ENCODE data around the gene ACSM2B. TPM values are rescaled to one million over a fixed set of nuclear protein-coding genes. Genes with fewer than 3 reads are reported as not detected.

ACSM2B gene
- total RNA-seq, 1 experiment from 2014 or later, result not detected

GRCh38 chr16:20515688-20516090 lies 60.5 kb downstream of the ACSM2B start:
- Histone ChIP-seq H3K27ac (ENCODE audit: low read depth, low read length) (no peak overlapping the region), H3K36me3 (ENCODE audit: control insufficient read depth in 1 of 2, insufficient read depth in 2 of 2, low read length in 2 of 2) (no peaks in the 10 kb centered on the region), H3K4me2 (ENCODE audit: low read length) (no peak overlapping the region), H4K20me1 (ENCODE audit: insufficient read depth) (no peaks in the 10 kb centered on the region), H3K4me1 (ENCODE audit: control insufficient read depth in 1 of 2, insufficient read depth in 2 of 2, low read length in 2 of 2) (no peaks in the 10 kb centered on the region), H2AFZ (ENCODE audit: low read depth, low read length, poor library complexity, severe bottlenecking) (no peak overlapping the region), H3K27me3 (ENCODE audit: insufficient read depth, low read length) (peaks cover 20% of the 10 kb centered on the region), H3K9ac (ENCODE audit: low read length) (no peak overlapping the region), H3K4me3 (replicated peaks in 1 of 2; ENCODE audit: low read depth in 1 of 2, low read length in 2 of 2) (no peak overlapping the region), H3K79me2 (ENCODE audit: insufficient read depth, low read length) (no peaks in the 10 kb centered on the region), H3K9me2 (ENCODE audit: insufficient read depth) (no peaks in the 10 kb centered on the region), H3K9me3 (ENCODE audit: control insufficient read depth in 1 of 2, insufficient read depth in 1 of 2, low read depth in 1 of 2, low read length in 2 of 2) (no peaks in the 10 kb centered on the region)
- no peak for DNase-seq (ENCODE audit: low read depth, low spot score)
- ChIA-PET CTCF (no interaction called here), RAD21 (ENCODE audit: low non-redundant PET in 1 of 2, low total read pairs in 2 of 2, uncharacterized antibody in 2 of 2, unreplicated experiment in 2 of 2) (no interaction called here), POLR2A (no interaction called here)
- intact Hi-C loops (cut with micrococcal nuclease), result no loop called here
- TF ChIP-seq FOSL1 (IDR thresholded peaks at IDR 0.05; ENCODE audit: low read depth) (no peak), TCF7L2 (IDR thresholded peaks at IDR 0.05; ENCODE audit: borderline replicate concordance, extremely low read depth, insufficient read depth, insufficient read length) (no peak), POLR2AphosphoS5 (IDR thresholded peaks at IDR 0.05; ENCODE audit: low read depth, low read length) (no peak), SRF (IDR thresholded peaks at IDR 0.05; ENCODE audit: low read depth) (no peak), SP1 (IDR thresholded peaks at IDR 0.05; ENCODE audit: low read depth) (no peak), ZNF274 (IDR thresholded peaks at IDR 0.05; ENCODE audit: low read depth, low read length) (no peak)
- BruUV-seq (replicated peaks), result no TSS peak
- no peak for ATAC-seq

DNA sequence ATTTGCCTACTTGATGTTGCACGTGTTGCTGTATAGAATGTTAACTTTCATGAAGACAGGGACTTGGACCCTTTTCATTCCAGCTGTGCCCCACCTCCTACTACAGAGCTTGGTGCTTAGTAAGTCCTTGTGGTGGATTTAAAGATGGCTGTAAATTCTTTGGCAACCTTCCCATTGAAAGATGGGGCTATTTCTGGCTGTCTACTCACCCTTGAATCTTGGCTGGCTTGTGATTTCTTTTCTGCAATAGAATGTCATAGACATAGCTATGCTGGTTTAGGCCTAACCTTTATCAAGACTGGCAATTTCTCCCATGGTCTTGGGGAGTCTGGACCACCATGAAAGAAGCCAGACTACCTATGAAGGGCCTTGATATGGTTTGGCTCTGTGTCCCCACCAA lies 65.8 kb downstream of the ACSM2B start:
- RAD21 ChIA-PET (ENCODE audit: low non-redundant PET in 1 of 2, low total read pairs in 2 of 2, uncharacterized antibody in 2 of 2, unreplicated experiment in 2 of 2), result no interaction called here
- H3K4me3 ChIP-seq (replicated peaks in 1 of 2; ENCODE audit: low read depth in 1 of 2, low read length in 2 of 2), result no peak overlapping the region
- H3K9me2 ChIP-seq (ENCODE audit: insufficient read depth), result no peaks in the 10 kb centered on the region
- ATAC-seq (no peak), DNase-seq (ENCODE audit: low read depth, low spot score) (no peak)
- CTCF ChIA-PET, result no interaction called here
- no peak overlapping the region for H3K9ac ChIP-seq (ENCODE audit: low read length)
- peaks cover 6% of the 10 kb centered on the region for H3K27me3 ChIP-seq (ENCODE audit: insufficient read depth, low read length)
- intact Hi-C loops (cut with micrococcal nuclease), result no loop called here
- BruUV-seq (replicated peaks), result no TSS peak
- no peak overlapping the region for H3K27ac ChIP-seq (ENCODE audit: low read depth, low read length)
- H3K4me1 ChIP-seq (ENCODE audit: control insufficient read depth in 1 of 2, insufficient read depth in 2 of 2, low read length in 2 of 2), result no peaks in the 10 kb centered on the region
- H3K9me3 ChIP-seq (ENCODE audit: control insufficient read depth in 1 of 2, insufficient read depth in 1 of 2, low read depth in 1 of 2, low read length in 2 of 2), result no peaks in the 10 kb centered on the region
- H4K20me1 ChIP-seq (ENCODE audit: insufficient read depth), result no peaks in the 10 kb centered on the region
- no peak overlapping the region for H2AFZ ChIP-seq (ENCODE audit: low read depth, low read length, poor library complexity, severe bottlenecking)
- POLR2A ChIA-PET, result no interaction called here
- no peaks in the 10 kb centered on the region for H3K36me3 ChIP-seq (ENCODE audit: control insufficient read depth in 1 of 2, insufficient read depth in 2 of 2, low read length in 2 of 2)
- H3K4me2 ChIP-seq (ENCODE audit: low read length), result no peak overlapping the region
- TF ChIP-seq CEBPB (IDR thresholded peaks at IDR 0.05; ENCODE audit: low read depth) (no peak), POLR2AphosphoS5 (IDR thresholded peaks at IDR 0.05; ENCODE audit: low read depth, low read length) (no peak), TCF7L2 (IDR thresholded peaks at IDR 0.05; ENCODE audit: borderline replicate concordance, extremely low read depth, insufficient read depth, insufficient read length) (no peak), ELF1 (IDR thresholded peaks at IDR 0.05; ENCODE audit: borderline replicate concordance, low read depth) (no peak), CTCF (IDR thresholded peaks at IDR 0.05 in 2 of 3, conservative IDR thresholded peaks at IDR 0.05 in 1 of 3; ENCODE audit: borderline replicate concordance in 1 of 3, insufficient read depth in 1 of 3, low read depth in 2 of 3, low read length in 2 of 3) (no peak), JUND (IDR thresholded peaks at IDR 0.05) (no peak), YY1 (IDR thresholded peaks at IDR 0.05; ENCODE audit: extremely low read depth, insufficient replicate concordance, low read depth, low read length) (no peak), RAD21 (IDR thresholded peaks at IDR 0.05; ENCODE audit: low read depth) (no peak), EGR1 (IDR thresholded peaks at IDR 0.05; ENCODE audit: low read depth) (no peak), FOSL1 (IDR thresholded peaks at IDR 0.05; ENCODE audit: low read depth) (no peak), ZFX (IDR thresholded peaks at IDR 0.05) (no peak), EZH2 (IDR thresholded peaks at IDR 0.05) (no peak), SRF (IDR thresholded peaks at IDR 0.05; ENCODE audit: low read depth) (no peak)
- TF ChIP-seq, protein P1, sequence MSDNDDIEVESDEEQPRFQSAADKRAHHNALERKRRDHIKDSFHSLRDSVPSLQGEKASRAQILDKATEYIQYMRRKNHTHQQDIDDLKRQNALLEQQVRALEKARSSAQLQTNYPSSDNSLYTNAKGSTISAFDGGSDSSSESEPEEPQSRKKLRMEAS (IDR thresholded peaks at IDR 0.05), result no peak
- H3K79me2 ChIP-seq (ENCODE audit: insufficient read depth, low read length), result no peaks in the 10 kb centered on the region
